GM23248 (cell line): Measurements from ENCODE around the gene STK4. TPM values are rescaled to one million over a fixed set of nuclear protein-coding genes. Genes with fewer than 3 reads are reported as not detected.
A peak's percentile ranks its signal among the peaks of the same experiment; 100 is the strongest.

Experiments used
- DNase-seq: peaks from one replicate; pipeline ENCODE4 v3.0.0-alpha.2; 2015
- H2AFZ ChIP-seq: fragments of 200-600 bp; sonication (generic); 2 replicates; pipeline ENCODE4 v1.6.1; 2016; ENCODE audit warnings: antibody characterized with exemption
- H3F3A ChIP-seq: fragments of 200-600 bp; sonication (generic); 2 replicates; pipeline ENCODE4 v1.6.1; 2016; ENCODE audit warnings: mild to moderate bottlenecking, antibody characterized with exemption, mixed run types; ENCODE audit not compliant: insufficient read depth
- H3K27ac ChIP-seq: fragments of 200-600 bp; sonication (generic); 2 replicates; pipeline ENCODE4 v1.5.1; 2016; ENCODE audit warnings: mild to moderate bottlenecking
- H3K27me3 ChIP-seq: fragments of 200-600 bp; sonication (generic); replicated peaks from 2 replicates; pipeline ENCODE4 v1.6.1; 2016; ENCODE audit warnings: mild to moderate bottlenecking; ENCODE audit not compliant: insufficient read depth
- H3K36me3 ChIP-seq: fragments of 200-600 bp; sonication (generic); 2 replicates; pipeline ENCODE4 v1.6.1; 2016; ENCODE audit warnings: low read depth, mild to moderate bottlenecking
- H3K4me1 ChIP-seq: fragments of 200-600 bp; sonication (generic); 2 replicates; pipeline ENCODE4 v1.6.1; 2016; ENCODE audit warnings: mild to moderate bottlenecking; ENCODE audit not compliant: insufficient read depth
- H3K4me2 ChIP-seq: fragments of 200-600 bp; sonication (generic); one replicate; pipeline ENCODE4 v1.6.1; 2016; ENCODE audit warnings: mild to moderate bottlenecking; ENCODE audit not compliant: unreplicated experiment
- H3K4me3 ChIP-seq: fragments of 200-600 bp; sonication (generic); 2 replicates; pipeline ENCODE4 v1.5.1; 2016; ENCODE audit warnings: mild to moderate bottlenecking
- H3K79me2 ChIP-seq: fragments of 200-600 bp; sonication (generic); 2 replicates; pipeline ENCODE4 v1.6.1; 2016; ENCODE audit warnings: mild to moderate bottlenecking; ENCODE audit not compliant: insufficient read depth
- H3K9ac ChIP-seq: fragments of 200-600 bp; sonication (generic); 2 replicates; pipeline ENCODE4 v1.6.1; 2016; ENCODE audit warnings: mild to moderate bottlenecking
- H3K9me2 ChIP-seq: fragments of 200-600 bp; sonication (generic); 2 replicates; pipeline ENCODE4 v1.6.1; 2016; ENCODE audit warnings: mixed run types, mild to moderate bottlenecking, moderate library complexity; ENCODE audit not compliant: insufficient read depth
- H3K9me3 ChIP-seq: fragments of 200-600 bp; sonication (generic); one replicate; pipeline ENCODE4 v1.6.1; 2017; ENCODE audit warnings: low read depth
- H4K20me1 ChIP-seq: fragments of 200-600 bp; sonication (generic); 2 replicates; pipeline ENCODE4 v1.6.0; 2016; ENCODE audit not compliant: insufficient read depth
- EZH2 ChIP-seq: fragments of 200-600 bp; sonication (generic); IDR thresholded peaks from 2 replicates; pipeline ENCODE4 v1.6.1; 2018; ENCODE audit warnings: antibody characterized with exemption, mild to moderate bottlenecking; ENCODE audit not compliant: insufficient read depth, poor library complexity, severe bottlenecking
- EZH2phosphoT487 ChIP-seq: fragments of 200-600 bp; sonication (generic); IDR thresholded peaks from 2 replicates; pipeline ENCODE4 v1.6.1; 2018; ENCODE audit warnings: antibody characterized with exemption, moderate library complexity, mild to moderate bottlenecking, low read depth; ENCODE audit not compliant: insufficient read depth
- WGBS, 2 experiments: methylation state at CpG; one replicate each; pipeline ENCODE4 v1.1.6; 2015 to 2017; ENCODE audit warnings: low lambda C conversion rate in 2 of 2, low coverage in 1 of 2; ENCODE audit errors: missing lambda C conversion rate in 2 of 2; 5-methylcytosine and 5-hydroxymethylcytosine counted together
- in situ Hi-C: fragments of 300-500 bp; cut with MboI; formaldehyde crosslinking; loops from 2 replicates; pipeline ENCODE4 v1.15.0; 2020
- polyA plus RNA-seq: library from polyadenylated mRNA; unstranded; fragments of >200 nt; fragmentation: Nextera tagmentation; extraction: Ambion mirVana; gene quantifications from 2 replicates; pipeline ENCODE4 v1.2.1, GENCODE V29; 2016
- total RNA-seq: library from RNA; depleted of rRNA; stranded (reverse); fragments of >200 nt; shearing (Covaris generic); gene quantifications from 2 replicates; pipeline ENCODE4 v1.2.3, GENCODE V29; 2014

The STK4 gene
- total and polyA plus RNA-seq, 2 experiments from 2014 or later: 21.9 to 33.4 TPM

GRCh38 chr20:45056473-45057173, 90.3 kb downstream of the STK4 start:
- Histone ChIP-seq H3K36me3 (no peaks in the 10 kb centered on the region), H3K79me2 (peaks cover 8% of the 10 kb centered on the region), H3K27me3 (no peaks in the 10 kb centered on the region), H4K20me1 (no peaks in the 10 kb centered on the region), H3K4me1 (peaks cover 43% of the 10 kb centered on the region), H3K27ac (no peak overlapping the region), H2AFZ (no peak overlapping the region), H3K4me3 (no peak overlapping the region), H3K4me2 (no peak overlapping the region), H3K9me3 (no peaks in the 10 kb centered on the region), H3F3A (peaks cover 36% of the 10 kb centered on the region), H3K9me2 (no peaks in the 10 kb centered on the region), H3K9ac (no peak overlapping the region)
- DNase-seq: no peak
- no peak for TF ChIP-seq EZH2phosphoT487
- TF ChIP-seq EZH2: no peak
- in situ Hi-C loops: no loop called here
- 78 to 82% methylated on average over 8 of the region's 8 CpGs for WGBS, 2 experiments

- Histone ChIP-seq H3K27ac (no peak overlapping the region), H3K79me2 (no peaks in the 10 kb centered on the region; the same call in none of the 2 replicates), H3K4me2 (no peak overlapping the region), H3K4me1 (peaks cover 43% of the 10 kb centered on the region), H4K20me1 (no peaks in the 10 kb centered on the region), H3K4me3 (no peak overlapping the region), H3K9me2 (no peaks in the 10 kb centered on the region), H2AFZ (no peak overlapping the region), H3K36me3 (no peaks in the 10 kb centered on the region), H3K27me3 (no peaks in the 10 kb centered on the region), H3K9me3 (no peaks in the 10 kb centered on the region), H3K9ac (no peak overlapping the region), H3F3A (peaks cover 29% of the 10 kb centered on the region)
- in situ Hi-C loops: no loop called here
- DNase-seq: no peak
- 98% methylated on average over 4 of the region's 4 CpGs for WGBS, 2 experiments
- TF ChIP-seq EZH2phosphoT487 (no peak), EZH2 (no peak)
Observed at GRCh38 chr20:45058168-45058850, 92.0 kb downstream of the STK4 start.

- Histone ChIP-seq H3K9me3 (no peaks in the 10 kb centered on the region), H3K27ac (peak overlapping the region; percentile 65), H3K27me3 (no peaks in the 10 kb centered on the region), H3K9ac (peak overlapping the region; percentile 23; the same call in 1 of the 2 replicates), H3K4me1 (peaks cover 35% of the 10 kb centered on the region), H4K20me1 (no peaks in the 10 kb centered on the region), H3F3A (peaks cover 22% of the 10 kb centered on the region), H3K79me2 (peaks cover 8% of the 10 kb centered on the region), H3K36me3 (no peaks in the 10 kb centered on the region), H3K4me3 (no peak overlapping the region), H3K4me2 (no peak overlapping the region), H2AFZ (no peak overlapping the region), H3K9me2 (no peaks in the 10 kb centered on the region)
- in situ Hi-C loops: no loop called here
- TF ChIP-seq EZH2 (no peak), EZH2phosphoT487 (no peak)
- peak; percentile 73 for DNase-seq
- 76 to 78% methylated on average over 6 of the region's 6 CpGs for WGBS, 2 experiments
Observed at GRCh38 chr20:45059022-45059728, 92.9 kb downstream of the STK4 start.

- Histone ChIP-seq H3K9ac (no peak overlapping the region), H3K79me2 (peaks cover 19% of the 10 kb centered on the region), H3K27ac (peak overlapping the region; percentile 65), H2AFZ (no peak overlapping the region), H3K9me3 (no peaks in the 10 kb centered on the region), H3F3A (peaks cover 13% of the 10 kb centered on the region), H4K20me1 (no peaks in the 10 kb centered on the region), H3K4me1 (peaks cover 46% of the 10 kb centered on the region), H3K4me2 (peak overlapping the region; percentile 19), H3K9me2 (no peaks in the 10 kb centered on the region), H3K36me3 (no peaks in the 10 kb centered on the region), H3K27me3 (no peaks in the 10 kb centered on the region), H3K4me3 (no peak overlapping the region)
- in situ Hi-C loops: no loop called here
- WGBS, 2 experiments: 87 to 91% methylated on average over 4 of the region's 4 CpGs
- TF ChIP-seq EZH2phosphoT487 (no peak), EZH2 (no peak)
- DNase-seq: no peak
Observed at GRCh38 chr20:45060294-45060693, 94.0 kb downstream of the STK4 start.
